ENCODE results near the gene ZNF496.
"Not testable (repeated sequence)": the region's sequence is repeated elsewhere in the genome, so short reads cannot be mapped to it uniquely, and the experiment has no call there.

Gene ZNF496

GRCh38 chr1:247371801-247372259 lies 40.2 kb upstream of the ZNF496 start:
- TF ChIP-seq, protein P1, sequence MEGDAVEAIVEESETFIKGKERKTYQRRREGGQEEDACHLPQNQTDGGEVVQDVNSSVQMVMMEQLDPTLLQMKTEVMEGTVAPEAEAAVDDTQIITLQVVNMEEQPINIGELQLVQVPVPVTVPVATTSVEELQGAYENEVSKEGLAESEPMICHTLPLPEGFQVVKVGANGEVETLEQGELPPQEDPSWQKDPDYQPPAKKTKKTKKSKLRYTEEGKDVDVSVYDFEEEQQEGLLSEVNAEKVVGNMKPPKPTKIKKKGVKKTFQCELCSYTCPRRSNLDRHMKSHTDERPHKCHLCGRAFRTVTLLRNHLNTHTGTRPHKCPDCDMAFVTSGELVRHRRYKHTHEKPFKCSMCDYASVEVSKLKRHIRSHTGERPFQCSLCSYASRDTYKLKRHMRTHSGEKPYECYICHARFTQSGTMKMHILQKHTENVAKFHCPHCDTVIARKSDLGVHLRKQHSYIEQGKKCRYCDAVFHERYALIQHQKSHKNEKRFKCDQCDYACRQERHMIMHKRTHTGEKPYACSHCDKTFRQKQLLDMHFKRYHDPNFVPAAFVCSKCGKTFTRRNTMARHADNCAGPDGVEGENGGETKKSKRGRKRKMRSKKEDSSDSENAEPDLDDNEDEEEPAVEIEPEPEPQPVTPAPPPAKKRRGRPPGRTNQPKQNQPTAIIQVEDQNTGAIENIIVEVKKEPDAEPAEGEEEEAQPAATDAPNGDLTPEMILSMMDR (IDR thresholded peaks at IDR 0.05; ENCODE audit: insufficient read depth, low read depth, low read length, missing control alignments): no peak
- no peak for DNase-seq (ENCODE audit: low read depth)

DNA sequence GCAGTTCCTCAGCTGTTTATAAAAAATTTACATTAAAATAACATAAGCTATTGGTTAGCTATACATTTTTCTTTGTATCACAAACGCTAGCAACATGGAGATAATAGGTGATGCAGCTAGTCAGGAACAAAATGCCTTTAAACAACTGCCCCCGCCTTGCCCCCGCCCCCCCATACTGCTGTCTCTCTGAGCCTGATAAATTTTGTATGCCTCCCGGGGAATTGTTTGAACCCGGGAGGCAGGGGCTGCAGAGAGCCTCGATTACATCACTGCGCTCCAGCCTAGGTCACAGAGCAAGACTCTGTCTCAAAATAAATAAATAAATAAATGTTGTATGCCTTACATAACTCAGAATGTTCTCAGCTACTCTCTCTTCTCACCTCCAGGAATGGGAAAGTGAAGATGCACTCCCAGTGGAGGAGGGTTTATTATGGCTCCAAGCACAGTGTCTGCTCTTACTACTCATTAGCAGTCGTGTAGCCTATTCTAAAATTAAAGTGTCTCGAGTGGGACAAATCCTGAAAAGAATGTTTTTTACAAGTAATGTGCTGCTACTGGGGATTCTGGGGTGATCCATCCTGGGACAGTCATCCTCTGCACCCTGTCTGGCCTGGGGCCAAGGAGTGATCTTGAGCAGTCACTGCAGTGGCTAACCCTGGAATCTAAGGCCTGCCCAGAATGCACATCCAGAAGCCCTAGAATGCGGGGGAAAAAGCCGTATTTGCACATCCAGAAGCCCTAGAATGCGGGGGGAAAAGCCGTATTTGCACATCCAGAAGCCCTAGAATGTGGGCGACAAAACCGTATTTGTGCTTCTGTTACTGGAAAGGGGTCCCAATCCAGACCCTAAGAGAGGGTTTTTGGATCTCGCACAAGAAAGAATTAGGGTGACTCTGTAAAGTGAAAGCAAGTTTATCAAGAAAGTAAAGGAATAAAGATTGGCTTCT lies 39.4 kb upstream of the ZNF496 start:
- no peak overlapping the region for H3K4me3 ChIP-seq (ENCODE audit: low read length)
- TF ChIP-seq, protein P1 (IDR thresholded peaks at IDR 0.05; ENCODE audit: insufficient read depth, low read depth, low read length, missing control alignments): no peak
- DNase-seq (ENCODE audit: low read depth): no peak

More at GRCh38 chr1:247371801-247372259, 40.2 kb upstream of the ZNF496 start:
- no peak overlapping the region for H3K4me3 ChIP-seq (ENCODE audit: low read length)

DNA sequence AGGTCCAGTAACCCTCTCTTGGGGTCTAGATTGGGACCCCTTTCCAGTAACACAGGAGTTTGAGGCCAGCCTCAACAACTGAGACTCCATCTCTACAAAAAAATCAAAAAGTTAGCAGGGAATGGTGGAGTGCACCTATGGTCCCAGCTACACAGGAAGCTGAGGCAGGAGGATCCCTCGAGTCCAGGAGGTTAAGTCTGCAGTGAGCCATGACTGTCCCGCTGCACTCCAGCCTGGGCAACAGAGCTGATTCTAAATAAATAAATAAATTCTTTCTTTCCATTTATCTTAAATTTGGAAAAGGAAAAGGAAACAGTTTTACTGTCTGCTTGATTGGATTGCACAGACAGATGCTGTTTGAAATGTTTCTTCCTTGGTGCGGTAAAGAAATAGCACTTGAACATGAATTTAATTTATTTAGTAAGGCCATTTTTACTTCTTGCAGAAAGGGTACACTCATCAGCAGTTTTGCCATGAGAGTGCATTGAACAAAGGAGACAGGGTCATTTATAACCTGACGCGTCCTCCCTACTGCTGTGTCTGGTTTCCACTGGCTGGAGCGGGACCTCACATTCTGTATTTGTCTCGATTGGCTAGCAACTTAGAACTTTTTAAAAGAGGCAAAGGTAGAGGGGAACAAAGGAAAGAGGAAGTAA lies 37.0 kb upstream of the ZNF496 start:
- no peak for DNase-seq (ENCODE audit: low read depth)
- no peak overlapping the region for H3K4me3 ChIP-seq (ENCODE audit: low read length)
- TF ChIP-seq, protein P1 (IDR thresholded peaks at IDR 0.05; ENCODE audit: insufficient read depth, low read depth, low read length, missing control alignments): no peak

- peak; percentile 33 for DNase-seq (ENCODE audit: low read depth)
- TF ChIP-seq, protein P1 (IDR thresholded peaks at IDR 0.05; ENCODE audit: insufficient read depth, low read depth, low read length, missing control alignments): no peak
These were observed 36.2 kb upstream of the ZNF496 start for GRCh38 chr1:247367786-247368422.

GRCh38 chr1:247366926-247367645 lies 35.4 kb upstream of the ZNF496 start:
- DNase-seq (ENCODE audit: low read depth): no peak
- TF ChIP-seq, protein P1 (IDR thresholded peaks at IDR 0.05; ENCODE audit: insufficient read depth, low read depth, low read length, missing control alignments): no peak
- H3K4me3 ChIP-seq (ENCODE audit: low read length): no peak overlapping the region

More at GRCh38 chr1:247367786-247368422, 36.2 kb upstream of the ZNF496 start:
- H3K4me3 ChIP-seq (ENCODE audit: low read length): no peak overlapping the region

DNA sequence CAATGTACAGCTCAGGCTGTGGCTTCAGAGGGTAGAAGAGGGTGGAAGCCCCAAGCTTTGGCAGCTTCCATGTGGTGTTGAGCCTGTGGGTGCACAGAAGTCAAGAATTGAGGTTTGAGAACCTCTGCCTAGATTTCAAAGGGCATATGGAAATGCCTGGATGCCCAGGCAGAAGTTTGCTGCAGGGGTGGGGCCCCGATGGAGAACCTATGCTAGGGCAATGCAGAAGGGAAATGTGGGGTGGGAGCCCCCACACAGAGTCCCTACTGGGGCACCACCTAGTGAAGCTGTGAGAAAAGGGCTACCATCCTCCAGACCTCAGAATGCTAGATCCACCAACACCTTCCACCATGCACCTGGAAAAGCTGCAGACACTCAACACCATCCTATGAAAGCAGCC lies 34.7 kb upstream of the ZNF496 start:
- H3K4me3 ChIP-seq (ENCODE audit: low read length); DNase-seq (ENCODE audit: low read depth): not testable (repeated sequence)

All from epithelial cell of esophagus (primary cell).